ENCODE results near the gene C6orf120. TPM values are rescaled to one million over a fixed set of nuclear protein-coding genes. Genes with fewer than 3 reads are reported as not detected.

The C6orf120 gene
- total RNA-seq, 4 donors from 2014 or later = 16.7 to 35.3 (median 29.2) TPM

DNA sequence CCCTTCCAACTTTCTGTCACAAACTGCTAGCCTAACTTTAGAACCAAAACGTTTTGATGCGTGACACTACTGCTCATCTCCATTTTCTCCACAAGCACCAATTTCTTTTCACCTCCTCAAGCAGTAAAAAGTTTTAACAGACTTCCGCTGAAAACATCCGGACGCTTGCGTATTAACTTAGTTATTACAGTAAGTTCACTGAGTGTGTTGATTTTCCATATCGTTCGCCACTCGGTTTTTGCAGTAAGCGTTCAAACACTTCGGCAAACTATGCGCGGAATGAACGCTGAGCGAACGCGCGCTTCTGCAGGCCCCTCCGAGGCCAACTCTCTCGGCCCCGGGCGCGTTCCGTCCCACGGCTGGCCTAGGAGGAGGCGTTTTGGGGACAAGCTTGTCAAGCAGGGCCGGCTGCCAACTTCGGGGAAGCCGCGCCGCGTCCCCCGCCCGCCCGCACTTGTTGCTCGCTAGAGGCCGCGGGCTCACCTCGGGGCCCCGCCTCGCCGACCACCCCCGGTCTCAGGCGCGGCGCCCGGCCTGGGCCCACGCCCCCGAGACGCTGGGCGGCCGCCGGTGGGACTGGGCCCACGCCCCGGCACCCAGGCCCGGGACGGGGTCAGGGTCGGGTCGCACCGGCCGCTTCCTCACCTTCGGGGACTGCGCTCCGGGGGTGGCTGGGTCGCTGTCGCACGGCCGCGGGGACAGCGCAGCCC lies 21.4 kb downstream of the C6orf120 start:
- Histone ChIP-seq H3K27ac (peak overlapping the region; percentile 93 to 94), H3K36me3 (no peaks in the 10 kb centered on the region), H3K27me3 (no peaks in the 10 kb centered on the region), H3K4me3 (peak overlapping the region; percentile 44 to 71), H3K4me1 (no peaks in the 10 kb centered on the region), H3K9me3 (no peaks in the 10 kb centered on the region)
- intact Hi-C loops (cut with DNase I; ENCODE audit: low total_unique reads) = no loop called here
- DNase-seq = peak; percentile 71 to 73
- TF ChIP-seq POLR2A (IDR thresholded peaks at IDR 0.05) (peak in 1 of 2 donors; percentile 32), CTCF (IDR thresholded peaks at IDR 0.05) (no peak)

DNA sequence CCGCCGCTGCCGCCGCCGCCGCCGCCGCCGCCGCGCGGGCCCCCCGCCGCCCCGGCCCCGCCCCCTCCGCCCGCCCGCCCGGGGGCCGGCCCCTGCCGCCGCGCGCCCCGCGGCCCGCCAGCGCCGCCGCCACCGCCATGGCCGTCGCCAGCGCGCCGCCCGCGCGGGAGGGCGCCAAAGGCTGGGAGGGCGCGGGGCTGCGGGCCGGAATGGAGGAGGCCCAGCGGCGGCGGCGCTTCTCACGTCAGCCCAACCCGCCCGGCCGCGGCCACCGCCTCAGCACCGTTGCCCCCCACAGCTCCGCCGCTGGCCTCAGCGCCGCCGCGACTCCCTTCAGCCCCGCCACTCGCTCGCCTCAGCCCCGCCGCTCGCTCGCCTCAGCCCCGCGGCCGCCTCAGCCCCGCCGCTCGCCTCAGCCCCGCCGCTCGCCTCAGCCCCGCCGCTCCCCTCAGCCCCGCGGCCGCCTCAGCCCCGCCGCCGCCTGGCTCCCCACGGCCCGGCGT lies 22.1 kb downstream of the C6orf120 start:
- H3K9me3 ChIP-seq = no peaks in the 10 kb centered on the region
- H3K27me3 ChIP-seq = no peaks in the 10 kb centered on the region
- peak overlapping the region; percentile 55 to 75 for H3K4me3 ChIP-seq
- no peaks in the 10 kb centered on the region for H3K36me3 ChIP-seq
- intact Hi-C loops (cut with DNase I; ENCODE audit: low total_unique reads) = no loop called here
- H3K4me1 ChIP-seq = no peaks in the 10 kb centered on the region
- TF ChIP-seq POLR2A (IDR thresholded peaks at IDR 0.05) (peak in 1 of 2 donors; percentile 19), CTCF (IDR thresholded peaks at IDR 0.05) (no peak)
- peak in 1 of 2 donors; percentile 25 for DNase-seq
- peak overlapping the region; percentile 94 to 96 for H3K27ac ChIP-seq

- Histone ChIP-seq H3K27ac (peak within 1 kb of the TSS; percentile 94 to 96), H3K36me3 (no peaks in the 10 kb centered on the region), H3K9me3 (no peaks in the 10 kb centered on the region), H3K4me1 (no peaks in the 10 kb centered on the region), H3K27me3 (no peaks in the 10 kb centered on the region), H3K4me3 (peak within 1 kb of the TSS; percentile 55 to 75)
- intact Hi-C loops (cut with DNase I; ENCODE audit: low total_unique reads) = no loop called here
- peak; percentile 37 to 51 for DNase-seq
- TF ChIP-seq CTCF (IDR thresholded peaks at IDR 0.05) = peak in 2 of 4 experiments; percentile 3 to 9
- no peak for TF ChIP-seq POLR2A (IDR thresholded peaks at IDR 0.05)
Measured at GRCh38 chr6:169724494-169725124, 22.7 kb downstream of the C6orf120 start, which contains the start of gene PHF10. Gene PHF10 (minus strand): TSS chr6:169724500. CDS start chr6:169723931, 569 bp downstream.

- peak; percentile 55 to 69 for DNase-seq
- Histone ChIP-seq H3K4me1 (no peaks in the 10 kb centered on the region), H3K4me3 (peak overlapping the region; percentile 55 to 75), H3K27ac (peak overlapping the region; percentile 94 to 96), H3K27me3 (no peaks in the 10 kb centered on the region), H3K36me3 (no peaks in the 10 kb centered on the region), H3K9me3 (no peaks in the 10 kb centered on the region)
- TF ChIP-seq CTCF (IDR thresholded peaks at IDR 0.05) = no peak
- TF ChIP-seq POLR2A (IDR thresholded peaks at IDR 0.05) = peak; percentile 34 to 39
- intact Hi-C loops (cut with DNase I; ENCODE audit: low total_unique reads) = no loop called here
Measured at GRCh38 chr6:169725125-169726048, 23.5 kb downstream of the C6orf120 start.
